ENCODE data around the gene SEPTIN3. TPM values are rescaled to one million over a fixed set of nuclear protein-coding genes. Genes with fewer than 3 reads are reported as not detected.

SEPTIN3 gene
- total and polyA plus RNA-seq, 9 of the 15 experiments (the other 6 are each of a cell fraction or from before 2014, with no cell fraction given), result 0.06 TPM; not detected in 8

DNA sequence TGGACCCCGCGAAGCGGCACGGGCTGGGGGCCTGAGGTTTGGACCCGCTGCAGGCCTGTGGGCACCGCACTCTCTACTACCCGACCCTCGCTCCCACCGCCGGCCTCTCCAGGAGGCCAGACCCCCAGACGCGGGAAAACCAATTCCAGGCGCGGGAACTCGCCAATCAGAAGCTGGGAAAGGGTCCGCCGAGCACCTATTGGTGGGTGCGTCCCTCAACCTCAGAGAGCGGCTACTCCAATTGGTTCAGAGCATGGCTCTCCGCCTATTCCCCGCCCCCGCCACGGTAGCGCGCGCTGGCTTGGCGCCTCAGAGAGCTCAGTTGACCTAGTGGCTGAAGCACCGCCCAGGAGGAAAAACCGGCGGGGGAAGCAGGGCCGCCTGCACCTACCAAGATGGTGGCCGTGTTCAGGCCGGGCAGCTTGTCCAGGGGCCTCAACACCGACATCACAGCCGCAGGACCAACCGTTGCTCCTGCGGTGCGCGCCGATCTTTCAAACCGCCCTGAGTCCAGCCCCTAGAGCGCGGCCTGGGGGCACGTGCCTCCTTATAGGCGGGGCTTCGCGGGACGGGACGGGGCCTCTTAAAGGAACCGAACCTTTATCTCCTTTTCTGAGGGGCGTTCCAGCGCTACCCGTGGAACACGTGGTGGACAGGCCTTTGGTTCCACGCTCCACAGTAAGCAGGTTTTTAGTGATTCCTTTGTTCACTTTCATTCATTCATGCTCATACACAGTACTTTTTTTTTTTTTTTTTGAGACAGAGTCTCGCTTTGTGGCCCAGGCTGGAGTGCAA lies 22.4 kb upstream of the SEPTIN3 start, which contains the start of gene CENPM (continued):
- TF ChIP-seq, protein P1, sequence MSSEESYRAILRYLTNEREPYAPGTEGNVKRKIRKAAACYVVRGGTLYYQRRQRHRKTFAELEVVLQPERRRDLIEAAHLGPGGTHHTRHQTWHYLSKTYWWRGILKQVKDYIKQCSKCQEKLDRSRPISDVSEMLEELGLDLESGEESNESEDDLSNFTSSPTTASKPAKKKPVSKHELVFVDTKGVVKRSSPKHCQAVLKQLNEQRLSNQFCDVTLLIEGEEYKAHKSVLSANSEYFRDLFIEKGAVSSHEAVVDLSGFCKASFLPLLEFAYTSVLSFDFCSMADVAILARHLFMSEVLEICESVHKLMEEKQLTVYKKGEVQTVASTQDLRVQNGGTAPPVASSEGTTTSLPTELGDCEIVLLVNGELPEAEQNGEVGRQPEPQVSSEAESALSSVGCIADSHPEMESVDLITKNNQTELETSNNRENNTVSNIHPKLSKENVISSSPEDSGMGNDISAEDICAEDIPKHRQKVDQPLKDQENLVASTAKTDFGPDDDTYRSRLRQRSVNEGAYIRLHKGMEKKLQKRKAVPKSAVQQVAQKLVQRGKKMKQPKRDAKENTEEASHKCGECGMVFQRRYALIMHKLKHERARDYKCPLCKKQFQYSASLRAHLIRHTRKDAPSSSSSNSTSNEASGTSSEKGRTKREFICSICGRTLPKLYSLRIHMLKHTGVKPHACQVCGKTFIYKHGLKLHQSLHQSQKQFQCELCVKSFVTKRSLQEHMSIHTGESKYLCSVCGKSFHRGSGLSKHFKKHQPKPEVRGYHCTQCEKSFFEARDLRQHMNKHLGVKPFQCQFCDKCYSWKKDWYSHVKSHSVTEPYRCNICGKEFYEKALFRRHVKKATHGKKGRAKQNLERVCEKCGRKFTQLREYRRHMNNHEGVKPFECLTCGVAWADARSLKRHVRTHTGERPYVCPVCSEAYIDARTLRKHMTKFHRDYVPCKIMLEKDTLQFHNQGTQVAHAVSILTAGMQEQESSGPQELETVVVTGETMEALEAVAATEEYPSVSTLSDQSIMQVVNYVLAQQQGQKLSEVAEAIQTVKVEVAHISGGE (CRISPR knock-in tag; IDR thresholded peaks at IDR 0.05), result peak in 1 of 3 experiments; percentile 32; a peak in 1 of 6 replicates
- TF ChIP-seq NONO (IDR thresholded peaks at IDR 0.05; ENCODE audit: low read depth in 2 of 2, low read length in 1 of 2) (peak in 1 of 2 experiments; percentile 71; a peak in 1 of 4 replicates), STAT5B (CRISPR knock-in tag; IDR thresholded peaks at IDR 0.05) (no peak), TAF7 (tag; IDR thresholded peaks at IDR 0.05) (peak; percentile 12; the same call in 1 of the 2 replicates), GTF2F1 (IDR thresholded peaks at IDR 0.05; ENCODE audit: low read depth, low read length) (no peak), ZBTB8A (IDR thresholded peaks at IDR 0.05; ENCODE audit: partially characterized antibody) (no peak), NR2C2 (CRISPR knock-in tag; IDR thresholded peaks at IDR 0.05) (no peak), NR2C2 (tag; IDR thresholded peaks at IDR 0.05) (no peak), SIX5 (IDR thresholded peaks at IDR 0.05; ENCODE audit: borderline replicate concordance in 1 of 2, insufficient read depth in 1 of 2, low read depth in 1 of 2, low read length in 2 of 2) (no peak), BCOR (IDR thresholded peaks at IDR 0.05) (0 out of 2 replicates have a peak, but pooled peaks have one; percentile 51), E2F3 (CRISPR knock-in tag; IDR thresholded peaks at IDR 0.05) (peak; percentile 55; the same call in 1 of the 2 replicates), EP400 (IDR thresholded peaks at IDR 0.05) (peak; percentile 96), ZNF217 (CRISPR knock-in tag; IDR thresholded peaks at IDR 0.05) (no peak), POLR2H (tag; IDR thresholded peaks at IDR 0.05; ENCODE audit: low read depth) (peak; percentile 73), MYC (IDR thresholded peaks at IDR 0.05; ENCODE audit: low read depth, low read length) (peak; percentile 89), MYC (CRISPR knock-in tag; IDR thresholded peaks at IDR 0.05; ENCODE audit: borderline replicate concordance, low read depth) (0 out of 2 replicates have a peak, but pooled peaks have one; percentile 25), ZNF644 (tag; IDR thresholded peaks at IDR 0.05; ENCODE audit: low read depth) (no peak)
- TF ChIP-seq, protein P2, sequence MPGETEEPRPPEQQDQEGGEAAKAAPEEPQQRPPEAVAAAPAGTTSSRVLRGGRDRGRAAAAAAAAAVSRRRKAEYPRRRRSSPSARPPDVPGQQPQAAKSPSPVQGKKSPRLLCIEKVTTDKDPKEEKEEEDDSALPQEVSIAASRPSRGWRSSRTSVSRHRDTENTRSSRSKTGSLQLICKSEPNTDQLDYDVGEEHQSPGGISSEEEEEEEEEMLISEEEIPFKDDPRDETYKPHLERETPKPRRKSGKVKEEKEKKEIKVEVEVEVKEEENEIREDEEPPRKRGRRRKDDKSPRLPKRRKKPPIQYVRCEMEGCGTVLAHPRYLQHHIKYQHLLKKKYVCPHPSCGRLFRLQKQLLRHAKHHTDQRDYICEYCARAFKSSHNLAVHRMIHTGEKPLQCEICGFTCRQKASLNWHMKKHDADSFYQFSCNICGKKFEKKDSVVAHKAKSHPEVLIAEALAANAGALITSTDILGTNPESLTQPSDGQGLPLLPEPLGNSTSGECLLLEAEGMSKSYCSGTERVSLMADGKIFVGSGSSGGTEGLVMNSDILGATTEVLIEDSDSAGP (CRISPR knock-in tag; IDR thresholded peaks at IDR 0.05), result peak; percentile 96
- TF ChIP-seq, protein P3, sequence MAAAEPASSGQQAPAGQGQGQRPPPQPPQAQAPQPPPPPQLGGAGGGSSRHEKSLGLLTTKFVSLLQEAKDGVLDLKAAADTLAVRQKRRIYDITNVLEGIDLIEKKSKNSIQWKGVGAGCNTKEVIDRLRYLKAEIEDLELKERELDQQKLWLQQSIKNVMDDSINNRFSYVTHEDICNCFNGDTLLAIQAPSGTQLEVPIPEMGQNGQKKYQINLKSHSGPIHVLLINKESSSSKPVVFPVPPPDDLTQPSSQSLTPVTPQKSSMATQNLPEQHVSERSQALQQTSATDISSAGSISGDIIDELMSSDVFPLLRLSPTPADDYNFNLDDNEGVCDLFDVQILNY (CRISPR knock-in tag; IDR thresholded peaks at IDR 0.05), result peak; percentile 82; the same call in 1 of the 2 replicates
- TF ChIP-seq, protein P4, sequence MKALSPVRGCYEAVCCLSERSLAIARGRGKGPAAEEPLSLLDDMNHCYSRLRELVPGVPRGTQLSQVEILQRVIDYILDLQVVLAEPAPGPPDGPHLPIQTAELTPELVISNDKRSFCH (CRISPR knock-in tag; IDR thresholded peaks at IDR 0.05), result no peak
- TF ChIP-seq, protein P4 (tag; IDR thresholded peaks at IDR 0.05), result 0 out of 2 replicates have a peak, but pooled peaks have one; percentile 42
